NCI-H748 (cell line): Measurements from ENCODE around the gene IL26.

Experiments used
- DNase-seq: peaks from one replicate; lab custom pipeline; 2025; ENCODE audit not compliant: unreplicated experiment; lab: John Stamatoyannopoulos, UW

IL26 gene

GRCh38 chr12:68225576-68226476 is at the start of gene IL26:
IL26 (minus strand) TSS chr12:68225810; CDS start chr12:68225756, 54 bp downstream.
- DNase-seq: no peak

GRCh38 chr12:68272732-68273131 is 47.1 kb upstream of the IL26 start:
- DNase-seq: no peak

- DNase-seq: no peak
Measured at GRCh38 chr12:68271346-68271745, 45.7 kb upstream of the IL26 start.

- no peak for DNase-seq
Measured at GRCh38 chr12:68270358-68270757, 44.7 kb upstream of the IL26 start.

GRCh38 chr12:68269779-68270178 is 44.2 kb upstream of the IL26 start:
- no peak for DNase-seq

GRCh38 chr12:68268967-68269366 is 43.4 kb upstream of the IL26 start:
- DNase-seq: no peak

- no peak for DNase-seq
Measured at GRCh38 chr12:68267892-68268396, 42.3 kb upstream of the IL26 start.

GRCh38 chr12:68264857-68265256 is 39.2 kb upstream of the IL26 start:
- DNase-seq: no peak

- no peak for DNase-seq
Measured at GRCh38 chr12:68264158-68264855, 38.7 kb upstream of the IL26 start.

- no peak for DNase-seq
Measured at GRCh38 chr12:68263366-68263765, 37.8 kb upstream of the IL26 start.

- no peak for DNase-seq
Measured at GRCh38 chr12:68261896-68262295, 36.3 kb upstream of the IL26 start.

GRCh38 chr12:68260153-68260552 is 34.5 kb upstream of the IL26 start:
- DNase-seq: no peak

- no peak for DNase-seq
Measured at GRCh38 chr12:68259318-68259940, 33.8 kb upstream of the IL26 start.

GRCh38 chr12:68253504-68253903 is 27.9 kb upstream of the IL26 start, which contains the start of gene IL22:
IL22 (minus strand) TSS chr12:68253604; CDS start chr12:68253448, 156 bp downstream.
- DNase-seq: no peak

GRCh38 chr12:68252077-68252476 is 26.5 kb upstream of the IL26 start:
- DNase-seq: no peak

- no peak for DNase-seq
Measured at GRCh38 chr12:68250454-68250853, 24.8 kb upstream of the IL26 start.

GRCh38 chr12:68247785-68248184 is 22.2 kb upstream of the IL26 start:
- no peak for DNase-seq

GRCh38 chr12:68246350-68246749 is 20.7 kb upstream of the IL26 start:
- DNase-seq: no peak

GRCh38 chr12:68245180-68246021 is 19.8 kb upstream of the IL26 start:
- no peak for DNase-seq

- no peak for DNase-seq
Measured at GRCh38 chr12:68242777-68243176, 17.2 kb upstream of the IL26 start.

- no peak for DNase-seq
Measured at GRCh38 chr12:68240975-68241374, 15.4 kb upstream of the IL26 start.
